Measurements from ENCODE around the gene RPS19. TPM values are rescaled to one million over a fixed set of nuclear protein-coding genes. Genes with fewer than 3 reads are reported as not detected.

RPS19 gene
- polyA plus RNA-seq, 2 of the 4 experiments (the other 2 are of a cell fraction) = 3,564 to 7,778 TPM

GRCh38 chr19:41877916-41878905 is 18.2 kb downstream of the RPS19 start:
- CTCF ChIA-PET = interaction anchor here (1.3 to 8.4 kb wide), 6 partner anchors 8 to 80 kb away, joined by 3 to 87 read pairs (median 6); partner anchors contain the start of gene RABAC1
- ATAC-seq = no peak
- no peak overlapping the region; a peak in 1 of 6 replicates for H3K27ac ChIP-seq
- DNase-seq (ENCODE audit: low read depth in 1 of 2, low spot score in 1 of 2) = no peak
- no peak overlapping the region for H3K4me3 ChIP-seq
- POLR2A ChIA-PET = no interaction called here
- no peak for TF ChIP-seq RCOR1 (IDR thresholded peaks at IDR 0.05; ENCODE audit: low read depth, low read length)
- no peak for TF ChIP-seq MAX (IDR thresholded peaks at IDR 0.05)
- peaks cover 10% of the 10 kb centered on the region for H3K4me1 ChIP-seq
- no peak overlapping the region for H3K4me2 ChIP-seq
- 83% methylated on average over 17 of the region's 17 CpGs for WGBS (ENCODE audit: missing lambda C conversion rate)
- FAIRE-seq = no peak
- no peaks in the 10 kb centered on the region for H3K9me3 ChIP-seq

GRCh38 chr19:41879080-41879479 is 19.0 kb downstream of the RPS19 start:
- Histone ChIP-seq H3K9me3 (no peaks in the 10 kb centered on the region), H3K4me3 (no peak overlapping the region), H3K4me2 (no peak overlapping the region), H3K4me1 (peaks cover 10% of the 10 kb centered on the region), H3K27ac (no peak overlapping the region)
- ATAC-seq (no peak), FAIRE-seq (no peak), DNase-seq (ENCODE audit: low read depth in 1 of 2, low spot score in 1 of 2) (no peak)
- POLR2A ChIA-PET = no interaction called here
- CTCF ChIA-PET = interaction anchor here (1.5 kb wide), 1 partner anchor 20 kb away, joined by 3 read pairs; no protein-coding TSS in a partner anchor
- 77% methylated on average over 21 of the region's 21 CpGs for WGBS (ENCODE audit: missing lambda C conversion rate)
- TF ChIP-seq CHD4 (IDR thresholded peaks at IDR 0.05; ENCODE audit: borderline replicate concordance) (no peak), POLR2A (IDR thresholded peaks at IDR 0.05; ENCODE audit: low read length) (0 out of 2 replicates have a peak, but pooled peaks have one; percentile 2)

GRCh38 chr19:41879670-41880328 is 19.7 kb downstream of the RPS19 start:
- no peak overlapping the region for H3K27ac ChIP-seq
- FAIRE-seq (no peak), DNase-seq (ENCODE audit: low read depth in 1 of 2, low spot score in 1 of 2) (no peak), ATAC-seq (no peak)
- H3K9me3 ChIP-seq = no peaks in the 10 kb centered on the region
- 67% methylated on average over 7 of the region's 7 CpGs for WGBS (ENCODE audit: missing lambda C conversion rate)
- CTCF ChIA-PET = interaction anchor here (1.0 to 1.3 kb wide), 2 partner anchors 58 to 73 kb away, joined by 4 to 5 read pairs; no protein-coding TSS in a partner anchor
- no peak overlapping the region for H3K4me3 ChIP-seq
- H3K4me2 ChIP-seq = no peak overlapping the region
- no peak for TF ChIP-seq RNF2 (IDR thresholded peaks at IDR 0.05; ENCODE audit: borderline replicate concordance, low read depth)
- no peak for TF ChIP-seq MYC (IDR thresholded peaks at IDR 0.05; ENCODE audit: borderline replicate concordance, low read length)
- TF ChIP-seq ZFP36 (IDR thresholded peaks at IDR 0.05; ENCODE audit: borderline replicate concordance, partially characterized antibody) = no peak
- no peak for TF ChIP-seq ATOH8 (CRISPR knock-in tag; IDR thresholded peaks at IDR 0.05; ENCODE audit: low read depth)
- no peak for TF ChIP-seq MAX (IDR thresholded peaks at IDR 0.05)
- TF ChIP-seq ZC3H11A (IDR thresholded peaks at IDR 0.05) = no peak
- TF ChIP-seq CTCF (IDR thresholded peaks at IDR 0.05) = no peak
- no peak for TF ChIP-seq FOSL2 (IDR thresholded peaks at IDR 0.05)
- TF ChIP-seq FOSL2 (CRISPR knock-in tag; IDR thresholded peaks at IDR 0.05) = no peak
- no peak for TF ChIP-seq FOSB (CRISPR knock-in tag; IDR thresholded peaks at IDR 0.05)
- TF ChIP-seq EP300 (IDR thresholded peaks at IDR 0.05) = no peak
- TF ChIP-seq NR3C1 (IDR thresholded peaks at IDR 0.05) = no peak
- TF ChIP-seq KDM5A (IDR thresholded peaks at IDR 0.05) = no peak
- TF ChIP-seq POLR2AphosphoS2 (conservative IDR thresholded peaks at IDR 0.05; ENCODE audit: low read length) = no peak
- no peak for TF ChIP-seq MAZ (IDR thresholded peaks at IDR 0.05; ENCODE audit: borderline replicate concordance, low read depth, low read length)
- H3K4me1 ChIP-seq = peaks cover 11% of the 10 kb centered on the region
- POLR2A ChIA-PET = no interaction called here
